ENCODE results near the gene ADORA1.
A peak's percentile ranks its signal among the peaks of the same experiment; 100 is the strongest.

The ADORA1 gene

DNA sequence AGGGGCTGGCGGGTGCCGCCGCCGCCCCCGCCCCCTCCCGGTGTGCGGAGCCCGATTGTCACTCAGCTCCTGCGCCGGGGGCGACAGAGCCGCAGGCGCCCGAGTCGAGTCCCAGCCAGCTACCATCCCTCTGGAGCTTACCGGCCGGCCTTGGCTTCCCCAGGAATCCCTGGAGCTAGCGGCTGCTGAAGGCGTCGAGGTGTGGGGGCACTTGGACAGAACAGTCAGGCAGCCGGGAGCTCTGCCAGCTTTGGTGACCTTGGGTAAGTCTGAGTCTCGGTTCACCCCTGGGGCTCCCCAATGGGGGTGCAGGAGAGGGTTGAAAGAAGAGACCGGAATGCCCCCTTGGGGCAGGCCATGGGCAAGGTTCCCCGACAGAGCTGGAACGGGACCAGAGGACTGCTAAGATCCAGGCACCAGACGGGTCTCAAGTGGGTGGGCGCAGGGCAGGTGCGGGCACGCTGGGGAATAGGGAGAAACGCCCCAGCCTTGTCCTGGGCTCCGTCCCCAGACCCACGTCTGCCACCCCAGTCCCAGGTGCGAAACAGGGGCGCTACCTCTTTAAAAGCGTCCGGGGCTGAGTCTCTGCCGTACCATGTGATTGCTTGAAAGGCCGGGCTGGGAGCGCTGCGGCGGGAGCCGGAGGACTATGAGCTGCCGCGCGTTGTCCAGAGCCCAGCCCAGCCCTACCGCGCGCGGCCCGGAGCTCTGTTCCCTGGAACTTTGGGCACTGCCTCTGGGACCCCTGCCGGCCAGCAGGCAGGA lies at the start of gene ADORA1:
Gene ADORA1 (plus strand): TSS at position 61 of the 765 bp plus-strand sequence. CDS start 1,116 bp downstream, outside the sequence.
- H3K27ac ChIP-seq: no peak within 1 kb of the TSS

DNA sequence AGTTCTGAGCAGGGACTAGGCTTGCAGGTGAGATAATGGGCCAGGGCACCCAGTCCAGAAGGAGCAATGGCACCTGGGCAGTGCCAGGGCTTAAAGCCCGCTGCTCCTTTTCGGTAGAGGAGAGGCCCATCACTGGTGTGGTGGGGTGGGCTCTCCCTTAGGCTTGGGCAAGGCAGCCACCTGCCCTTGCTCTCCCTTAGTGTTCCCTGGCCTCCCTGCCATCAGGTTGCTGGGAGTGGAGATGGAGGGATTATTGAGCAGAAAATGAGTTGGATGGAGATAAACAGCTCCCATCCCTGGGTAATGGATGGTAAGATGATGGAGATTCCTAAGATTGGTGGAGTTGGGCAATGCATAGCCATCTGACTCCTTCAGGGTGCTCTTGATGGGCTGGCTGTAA lies 49.6 kb upstream of the ADORA1 start:
- no peak overlapping the region for H3K27ac ChIP-seq
- no peak overlapping the region for H3K4me3 ChIP-seq

More for the DNA sequence above, at the start of gene ADORA1:
- peak within 1 kb of the TSS in 6 of 7 experiments; percentile 1 to 32 (median 16) for H3K4me3 ChIP-seq

DNA sequence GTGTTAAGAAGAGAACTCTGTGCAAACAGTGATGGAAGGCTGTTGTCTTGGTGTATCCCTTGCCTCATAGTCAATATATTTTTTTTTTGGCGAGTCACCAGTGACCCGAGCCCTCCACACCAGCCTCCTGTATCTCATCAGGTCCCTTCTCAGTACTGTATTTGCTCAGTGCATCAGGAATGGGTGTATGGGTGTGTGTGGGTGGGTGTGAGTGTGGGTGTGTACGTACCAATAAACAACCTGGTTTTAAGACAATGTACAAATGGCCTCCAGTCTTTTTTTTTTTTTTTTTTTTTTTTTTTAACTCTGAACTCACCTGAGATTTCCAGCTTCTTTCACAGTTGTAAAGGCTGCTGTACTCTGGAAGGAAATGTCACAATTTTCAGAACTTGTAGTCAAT lies 49.0 kb upstream of the ADORA1 start:
- H3K4me3 ChIP-seq: no peak overlapping the region
- H3K27ac ChIP-seq: no peak overlapping the region

DNA sequence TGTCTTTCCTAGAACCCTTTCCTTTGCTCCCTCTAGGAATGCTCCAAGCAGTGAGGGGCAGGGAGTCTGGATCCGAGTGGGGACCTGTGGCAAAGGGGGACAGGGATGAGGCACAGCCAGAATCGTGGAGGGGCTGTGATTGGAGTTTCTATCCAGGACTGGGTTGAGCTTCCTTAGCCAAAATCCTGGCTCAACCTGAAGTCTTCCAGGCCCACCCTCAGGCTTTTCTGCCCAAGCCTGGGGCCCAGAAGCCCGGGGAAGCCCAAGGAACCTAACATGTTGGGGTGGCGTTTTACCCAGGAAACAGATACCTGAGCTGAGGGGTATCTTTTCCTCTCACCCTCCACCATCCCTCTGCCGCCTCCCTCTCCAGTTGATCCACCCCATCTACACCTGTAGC lies 47.1 kb upstream of the ADORA1 start:
- Histone ChIP-seq H3K27ac (no peak overlapping the region), H3K4me3 (no peak overlapping the region)

DNA sequence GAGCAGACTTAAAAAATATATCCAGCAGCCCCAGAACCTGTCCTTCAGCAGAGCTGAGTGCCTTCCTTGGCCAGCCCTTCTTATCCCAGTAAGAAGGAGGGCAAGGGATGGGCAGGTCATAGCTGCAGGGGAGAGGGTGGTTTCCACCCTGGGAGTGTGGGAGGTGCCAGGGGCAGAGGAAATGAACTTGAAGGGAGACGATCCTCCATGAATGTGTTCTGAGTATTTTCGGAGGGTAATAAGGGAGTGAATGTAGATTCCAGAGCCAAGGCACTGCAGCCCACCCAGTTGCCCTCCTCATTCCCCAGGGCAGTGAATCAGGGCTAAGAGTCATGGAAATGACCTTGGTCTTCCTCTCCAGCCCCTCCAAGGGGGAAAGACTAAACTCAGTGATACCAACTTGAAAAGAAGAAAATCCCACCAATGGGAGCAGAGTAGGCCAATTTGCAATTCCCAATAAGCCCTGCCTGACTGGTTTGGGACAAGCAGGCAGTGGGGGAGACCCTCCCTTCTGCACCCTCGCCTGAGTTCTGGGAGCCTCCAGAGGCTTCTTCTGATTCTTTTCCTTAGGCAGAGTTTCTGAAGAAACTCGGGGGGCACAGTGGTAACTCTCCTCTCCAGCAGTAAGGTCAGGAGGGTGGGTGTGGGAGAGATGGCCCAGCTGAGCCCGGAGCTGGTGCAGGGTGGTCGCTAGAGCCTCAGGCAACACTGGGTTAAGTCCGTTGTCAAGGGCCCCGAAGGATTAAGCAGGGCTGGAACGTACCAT lies 45.9 kb upstream of the ADORA1 start:
- no peak overlapping the region for H3K27ac ChIP-seq
- no peak overlapping the region for H3K4me3 ChIP-seq

DNA sequence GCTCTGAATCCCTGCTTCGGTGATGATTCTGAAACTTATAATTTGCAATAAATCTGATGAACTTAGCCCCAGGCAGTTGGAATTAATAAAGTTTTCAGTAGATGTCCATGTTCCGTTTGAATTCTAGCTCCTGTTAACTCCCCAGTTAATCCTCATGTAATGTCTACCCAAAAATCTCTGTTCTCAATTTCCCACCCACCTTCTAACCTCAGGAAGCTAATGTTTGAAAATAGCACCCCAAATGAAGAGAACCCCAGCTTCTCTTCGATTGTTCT lies 45.4 kb upstream of the ADORA1 start:
- Histone ChIP-seq H3K27ac (no peak overlapping the region), H3K4me3 (no peak overlapping the region)

DNA sequence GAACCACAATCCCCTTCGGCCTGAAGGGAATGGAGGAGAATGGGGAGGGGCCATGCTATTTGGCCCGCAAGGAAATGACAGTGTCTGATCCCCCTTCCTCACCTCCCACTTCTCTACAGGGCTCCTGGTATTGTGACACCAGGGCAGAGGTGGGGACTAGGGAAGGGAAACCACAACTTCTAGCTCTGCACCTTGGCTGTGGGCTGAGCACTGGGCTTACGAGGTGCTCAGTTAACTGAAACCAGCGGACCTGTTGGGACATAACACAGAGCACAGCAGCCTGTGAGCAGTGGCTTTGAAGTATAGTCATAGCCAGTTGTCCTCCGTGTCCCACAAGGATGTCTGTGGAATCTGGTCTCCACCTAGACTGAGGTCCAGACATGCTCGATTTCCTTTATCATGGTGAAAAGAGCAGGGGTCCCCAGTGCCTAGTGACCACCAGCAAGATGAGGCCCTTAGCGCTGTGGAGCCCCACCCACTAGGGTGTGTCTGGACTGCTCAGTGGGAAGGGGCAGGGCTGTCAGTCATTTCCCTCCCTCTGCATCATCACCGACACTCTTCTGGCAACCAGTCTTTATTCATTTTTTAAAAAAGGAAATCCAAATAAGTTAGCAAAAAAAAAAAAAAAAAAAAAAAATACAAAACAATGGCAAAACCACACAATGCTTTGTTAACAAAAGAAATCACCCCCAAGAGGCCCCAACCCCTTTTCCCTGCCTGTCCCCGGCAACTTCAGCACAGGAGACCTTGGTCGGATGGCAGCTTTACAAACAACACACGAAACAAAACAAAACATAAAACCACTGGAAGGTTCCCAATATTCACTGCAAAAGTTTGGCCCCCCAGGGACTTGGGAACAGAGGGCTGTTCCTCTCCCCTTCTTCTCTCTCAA lies 44.7 kb upstream of the ADORA1 start:
- no peak overlapping the region for H3K27ac ChIP-seq

DNA sequence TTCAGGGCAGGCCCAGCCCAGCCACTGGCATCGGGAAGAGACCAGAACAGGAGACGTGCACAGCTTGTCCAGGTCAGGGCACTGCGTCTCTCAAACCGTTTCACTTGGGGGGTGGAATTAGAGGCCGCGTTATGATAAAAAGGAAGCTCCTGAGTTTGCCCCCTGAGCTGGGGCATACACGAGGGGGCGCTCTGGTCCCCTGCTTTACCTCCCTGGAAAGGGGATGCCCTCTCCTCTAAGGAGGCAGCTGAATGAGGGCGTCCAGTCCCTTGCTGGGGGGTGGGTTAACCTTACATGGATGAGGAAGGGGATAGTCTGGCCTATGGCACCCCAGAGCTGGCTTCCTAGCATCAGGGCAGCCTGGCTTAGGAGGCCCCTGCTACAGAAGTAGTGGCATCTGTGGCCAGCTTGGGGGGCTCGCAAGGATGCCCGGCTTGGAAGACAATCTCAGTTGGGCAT lies 44.0 kb upstream of the ADORA1 start:
- no peak overlapping the region for H3K27ac ChIP-seq

More for the DNA sequence above, 44.7 kb upstream of the ADORA1 start:
- no peak overlapping the region for H3K4me3 ChIP-seq

DNA sequence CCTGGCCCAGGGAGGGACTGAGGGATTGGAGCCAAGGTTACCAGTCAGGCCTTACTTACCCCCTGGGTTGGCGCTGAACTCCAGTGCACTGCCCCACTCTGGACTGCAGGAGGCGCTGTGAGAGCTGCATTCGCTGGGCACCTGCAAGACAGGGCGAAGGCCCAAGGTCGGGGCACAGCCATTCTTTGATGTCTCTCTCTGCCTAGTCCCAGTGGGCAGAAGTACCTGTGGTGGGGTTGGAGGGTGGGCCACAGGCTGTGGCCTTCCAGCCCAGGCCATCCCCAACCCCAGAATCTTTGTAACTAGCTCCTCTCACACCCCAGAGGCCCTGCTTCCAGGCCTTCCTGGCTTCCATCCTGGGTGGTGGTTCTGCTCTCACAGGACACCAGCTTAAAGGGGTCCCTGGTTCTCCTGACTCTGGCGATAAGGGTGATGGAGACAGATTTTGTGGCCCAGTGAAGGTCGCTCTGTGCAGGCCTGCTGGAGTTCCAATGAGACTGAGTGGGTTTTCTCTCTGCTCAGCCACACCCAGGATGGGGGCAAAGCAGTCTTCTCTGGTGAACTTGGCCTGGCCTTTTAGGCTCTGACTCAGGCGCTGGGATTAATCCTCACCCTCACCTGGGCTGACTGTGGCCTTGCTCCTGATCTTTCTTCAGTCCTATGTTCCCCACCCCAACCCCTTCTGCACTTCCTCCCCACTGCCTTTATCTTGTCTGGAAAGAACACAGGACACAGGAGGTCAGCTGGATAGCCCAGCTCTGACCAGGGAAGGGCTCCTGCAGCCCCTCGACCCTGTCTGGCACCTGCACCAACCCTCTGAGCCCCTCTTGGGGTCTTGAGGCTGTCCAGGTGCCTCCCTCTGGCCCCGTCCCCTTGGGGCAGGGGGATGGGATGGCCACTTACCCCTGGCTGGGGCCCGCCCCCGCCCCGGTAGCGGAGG lies 42.7 kb upstream of the ADORA1 start:
- no peak overlapping the region for H3K27ac ChIP-seq
- no peak overlapping the region for H3K4me3 ChIP-seq

More for the DNA sequence above, 44.0 kb upstream of the ADORA1 start:
- H3K4me3 ChIP-seq: no peak overlapping the region

DNA sequence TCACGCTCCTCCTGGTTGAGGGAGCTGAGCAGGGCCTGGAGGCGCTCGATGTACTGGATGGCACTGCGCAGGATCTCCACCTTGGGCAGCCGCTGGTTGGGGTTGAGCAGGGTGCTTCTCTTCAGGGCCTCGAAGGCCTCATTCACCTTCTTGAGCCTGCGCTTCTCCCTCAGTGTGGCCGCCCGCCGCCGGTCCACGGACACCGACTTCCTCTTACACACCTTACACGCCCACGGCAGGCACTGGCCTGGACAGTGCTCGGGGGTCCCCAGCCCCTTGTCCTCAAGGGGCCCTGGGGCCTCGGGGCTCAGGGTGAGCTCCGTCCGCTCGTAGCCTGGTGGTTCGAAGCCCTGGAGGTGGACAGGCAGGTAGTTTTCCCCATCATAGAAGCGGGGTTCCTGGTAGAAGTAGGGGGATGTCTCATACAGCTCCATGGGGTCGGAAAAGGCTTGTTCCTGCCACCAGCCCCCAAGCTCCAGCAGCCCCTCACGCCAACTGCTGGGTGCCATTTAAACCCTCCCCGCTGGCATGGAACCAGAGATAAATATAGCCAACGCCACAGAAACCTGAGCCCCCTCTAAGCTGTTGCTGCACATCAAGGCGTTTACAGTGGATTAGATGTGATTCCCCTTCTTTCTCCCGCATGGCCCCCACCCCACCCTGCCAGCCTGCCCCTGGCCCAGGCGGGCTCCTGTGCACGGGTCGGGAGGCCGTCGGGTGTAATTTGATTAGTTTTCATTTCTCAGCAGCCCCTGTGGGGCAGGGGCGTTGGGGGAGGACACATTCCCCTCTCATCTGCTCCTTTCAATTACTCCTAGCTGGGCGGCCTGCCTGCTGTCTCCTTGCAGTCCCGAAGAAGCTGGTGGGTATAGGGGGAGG lies 41.8 kb upstream of the ADORA1 start, which contains the start of gene MYOG:
Gene MYOG (minus strand): TSS at position 485 of the 879 bp plus-strand sequence. CDS start 51 bp downstream, at position 434.
- Histone ChIP-seq H3K27ac (no peak within 1 kb of the TSS), H3K4me3 (no peak within 1 kb of the TSS)

DNA sequence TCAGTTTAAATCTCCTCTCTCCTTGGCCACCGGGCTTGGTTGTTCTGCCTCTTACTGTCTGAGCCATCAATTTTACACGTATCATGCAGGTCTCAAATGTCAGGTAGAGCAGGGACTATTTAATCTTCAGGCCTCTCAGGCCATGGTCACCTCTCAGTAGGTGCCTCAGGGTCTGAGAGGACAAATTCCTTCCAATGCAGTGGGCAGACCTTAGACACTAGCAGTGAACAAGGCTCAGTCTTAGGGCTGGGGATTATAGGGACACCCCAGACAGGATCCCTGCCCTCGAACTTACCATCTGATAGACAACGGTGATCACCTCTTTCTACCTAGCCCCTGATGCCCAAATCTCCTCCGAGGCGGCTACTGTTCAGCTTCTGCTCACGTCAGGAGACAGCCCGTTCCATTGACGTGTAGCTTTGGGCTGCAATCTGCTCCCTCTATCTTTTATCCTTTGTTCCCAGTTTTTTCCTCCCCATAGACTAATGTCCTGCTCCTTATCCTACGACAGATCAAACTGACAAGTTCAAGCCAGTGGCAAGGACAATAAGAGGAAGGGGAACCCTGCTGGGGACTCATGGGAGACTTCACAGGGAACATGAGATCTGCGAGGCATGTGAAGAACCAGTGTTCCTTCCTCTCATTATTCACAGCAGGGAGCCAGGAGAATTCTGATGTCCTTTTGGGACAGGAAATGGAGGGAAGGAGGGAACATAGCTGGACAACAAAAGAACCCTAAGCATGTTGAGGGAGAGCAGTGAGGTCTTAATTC lies 40.3 kb upstream of the ADORA1 start:
- Histone ChIP-seq H3K27ac (no peak overlapping the region), H3K4me3 (no peak overlapping the region)

DNA sequence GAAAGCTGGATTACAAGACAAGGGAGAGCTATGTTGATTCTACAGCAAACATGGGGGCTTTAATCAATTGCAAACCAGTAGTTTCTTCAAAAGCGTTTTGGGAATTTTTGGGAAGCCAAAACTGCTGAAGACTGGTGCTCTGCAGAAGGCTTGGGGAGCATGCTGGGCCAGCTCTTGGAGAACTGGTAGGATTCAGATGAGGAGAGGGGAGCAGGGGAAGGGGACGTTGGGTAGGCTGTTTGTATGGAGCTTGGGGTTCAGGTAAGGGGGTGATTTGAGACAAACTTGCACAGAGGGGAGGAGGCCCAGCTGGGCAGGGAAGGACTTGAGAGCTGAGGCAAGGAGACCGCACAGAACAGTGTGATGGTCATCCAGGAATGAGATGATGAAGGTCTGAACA lies 39.1 kb upstream of the ADORA1 start:
- Histone ChIP-seq H3K27ac (no peak overlapping the region), H3K4me3 (no peak overlapping the region)

DNA sequence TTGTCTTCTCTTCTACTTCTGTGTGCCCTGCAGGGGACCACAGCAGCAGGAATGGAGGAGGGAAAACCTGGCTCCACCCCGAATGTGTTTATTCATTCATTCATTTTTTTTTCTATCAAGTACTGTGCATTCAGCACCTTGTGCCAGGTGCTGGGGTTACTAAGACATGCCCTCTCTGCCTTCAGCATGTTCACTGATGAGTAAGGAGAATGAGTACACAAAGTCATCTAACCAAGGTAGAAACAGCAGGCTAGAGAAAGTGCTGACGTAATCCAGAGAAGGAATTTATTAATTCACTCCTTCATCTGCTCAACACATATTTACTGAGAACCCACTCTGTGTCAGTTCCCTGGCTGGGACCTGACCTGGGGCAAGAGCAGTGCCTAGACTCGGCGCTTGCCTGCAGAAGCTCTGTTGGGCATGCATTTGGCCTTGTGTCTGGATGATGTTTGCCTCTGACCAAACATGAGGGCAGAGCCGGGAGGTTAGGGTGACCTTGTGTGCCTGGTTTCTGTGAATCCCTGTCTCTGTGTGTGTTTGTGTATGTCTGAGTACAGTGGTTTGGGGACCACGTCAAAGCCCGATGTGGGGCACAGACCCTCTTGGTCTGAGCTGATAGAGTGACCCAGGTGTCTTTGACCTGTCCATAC lies 38.4 kb upstream of the ADORA1 start:
- no peak overlapping the region for H3K4me3 ChIP-seq
- no peak overlapping the region for H3K27ac ChIP-seq

DNA sequence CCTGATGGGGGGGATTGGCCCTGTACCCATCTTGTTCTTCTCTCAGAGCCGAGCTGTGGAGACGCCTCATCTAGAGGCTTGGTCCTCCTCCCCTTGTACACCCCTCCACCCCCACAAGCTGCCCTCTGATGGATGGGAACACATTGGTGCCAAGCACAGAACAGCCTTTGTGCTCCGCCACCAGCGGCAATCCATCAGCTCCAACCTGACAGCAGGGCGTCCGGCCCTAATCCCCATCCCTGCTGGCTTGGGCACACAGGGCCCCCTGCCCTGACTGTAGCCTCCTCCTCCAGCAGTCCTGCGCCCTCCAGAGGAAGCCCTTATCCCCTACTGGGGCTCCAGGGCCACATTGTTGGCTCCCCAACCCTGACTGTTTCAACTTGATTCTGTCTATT lies 37.9 kb upstream of the ADORA1 start:
- H3K4me3 ChIP-seq: no peak overlapping the region
- H3K27ac ChIP-seq: no peak overlapping the region

DNA sequence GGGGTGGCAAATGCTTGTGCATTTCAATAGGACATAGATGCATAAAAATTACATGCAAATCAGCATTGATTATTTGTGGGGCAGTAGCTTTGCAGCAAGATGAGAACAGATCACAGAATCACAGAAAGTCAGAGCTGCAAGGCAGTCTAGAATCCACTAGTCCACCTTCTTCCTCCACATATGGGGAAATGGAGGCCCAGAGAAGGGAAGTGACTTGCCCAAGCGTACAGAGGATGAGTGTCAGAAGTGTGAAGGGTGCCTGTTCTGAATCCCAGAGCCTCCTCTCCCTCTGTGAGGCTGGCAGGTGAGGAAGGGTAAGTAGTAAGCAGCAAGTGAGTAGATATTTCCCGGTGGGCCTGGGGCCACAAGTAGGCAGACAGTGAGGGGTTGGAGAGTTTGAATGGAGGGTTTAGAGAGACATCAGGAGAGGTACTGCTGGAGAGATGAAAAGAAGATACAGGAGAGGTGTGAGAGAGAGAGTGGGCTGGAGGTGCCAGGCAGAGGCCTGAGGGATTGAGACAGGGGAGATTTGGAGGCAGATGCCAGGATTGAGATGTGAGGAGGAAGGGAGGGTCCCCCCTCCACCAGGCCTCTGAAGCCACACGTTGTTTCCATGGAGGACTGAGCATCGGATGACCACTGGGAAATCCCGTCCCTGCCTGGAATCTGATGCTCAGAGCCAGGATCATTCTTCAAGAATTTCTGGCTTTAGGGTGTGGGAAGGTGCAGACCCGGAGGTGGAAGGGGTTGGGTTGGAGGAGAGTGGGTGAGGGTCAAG lies 36.9 kb upstream of the ADORA1 start:
- H3K27ac ChIP-seq: no peak overlapping the region
- no peak overlapping the region for H3K4me3 ChIP-seq

DNA sequence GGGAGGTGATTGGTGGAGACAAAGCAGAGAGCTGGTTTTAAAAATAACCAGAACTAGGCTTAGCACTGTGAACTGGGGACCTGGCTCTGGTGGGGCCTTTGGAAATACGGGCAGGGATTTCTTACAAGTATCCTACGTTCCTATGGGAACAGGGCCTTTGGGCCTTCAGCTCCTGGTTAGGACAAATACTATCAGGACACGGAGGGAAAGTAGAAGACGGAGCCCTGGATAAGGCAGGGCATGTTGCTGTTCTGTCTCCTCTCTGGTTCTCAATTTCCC lies 36.4 kb upstream of the ADORA1 start:
- H3K27ac ChIP-seq: no peak overlapping the region
- H3K4me3 ChIP-seq: no peak overlapping the region
